ENCODE results near the gene ZFHX3.

The ZFHX3 gene

GRCh38 chr16:72956124-72957064, 91.5 kb downstream of the ZFHX3 start:
- in situ Hi-C loops (cut with MboI; ENCODE audit: low sequenced_read_pairs): no loop called here

- in situ Hi-C loops (cut with MboI; ENCODE audit: low sequenced_read_pairs): no loop called here
These were observed 95.1 kb downstream of the ZFHX3 start for GRCh38 chr16:72952811-72953271.

GRCh38 chr16:72952404-72952803, 95.5 kb downstream of the ZFHX3 start:
- in situ Hi-C loops (cut with MboI; ENCODE audit: low sequenced_read_pairs): no loop called here

- in situ Hi-C loops (cut with MboI; ENCODE audit: low sequenced_read_pairs): no loop called here
These were observed 96.0 kb downstream of the ZFHX3 start for GRCh38 chr16:72951916-72952315.

GRCh38 chr16:72950669-72951068, 97.3 kb downstream of the ZFHX3 start:
- in situ Hi-C loops (cut with MboI; ENCODE audit: low sequenced_read_pairs): no loop called here

- in situ Hi-C loops (cut with MboI; ENCODE audit: low sequenced_read_pairs): no loop called here
These were observed 99.6 kb downstream of the ZFHX3 start for GRCh38 chr16:72948238-72948829.

GRCh38 chr16:72947379-72948237, 100.3 kb downstream of the ZFHX3 start:
- in situ Hi-C loops (cut with MboI; ENCODE audit: low sequenced_read_pairs): no loop called here

GRCh38 chr16:72946474-72947194, 101.3 kb downstream of the ZFHX3 start:
- in situ Hi-C loops (cut with MboI; ENCODE audit: low sequenced_read_pairs): no loop called here

- in situ Hi-C loops (cut with MboI; ENCODE audit: low sequenced_read_pairs): no loop called here
These were observed 101.9 kb downstream of the ZFHX3 start for GRCh38 chr16:72946063-72946462.

- in situ Hi-C loops (cut with MboI; ENCODE audit: low sequenced_read_pairs): no loop called here
These were observed 102.3 kb downstream of the ZFHX3 start for GRCh38 chr16:72945611-72946010.

- in situ Hi-C loops (cut with MboI; ENCODE audit: low sequenced_read_pairs): no loop called here
These were observed 103.0 kb downstream of the ZFHX3 start for GRCh38 chr16:72944757-72945485.

GRCh38 chr16:72942021-72942420, 105.9 kb downstream of the ZFHX3 start:
- in situ Hi-C loops (cut with MboI; ENCODE audit: low sequenced_read_pairs): no loop called here

- in situ Hi-C loops (cut with MboI; ENCODE audit: low sequenced_read_pairs): no loop called here
These were observed 107.0 kb downstream of the ZFHX3 start for GRCh38 chr16:72940886-72941285.

- in situ Hi-C loops (cut with MboI; ENCODE audit: low sequenced_read_pairs): no loop called here
These were observed 108.7 kb downstream of the ZFHX3 start for GRCh38 chr16:72939247-72939646.

GRCh38 chr16:72938795-72939164, 109.1 kb downstream of the ZFHX3 start:
- in situ Hi-C loops (cut with MboI; ENCODE audit: low sequenced_read_pairs): no loop called here

GRCh38 chr16:72937916-72938794, 109.8 kb downstream of the ZFHX3 start:
- in situ Hi-C loops (cut with MboI; ENCODE audit: low sequenced_read_pairs): no loop called here

GRCh38 chr16:72937360-72937759, 110.6 kb downstream of the ZFHX3 start:
- in situ Hi-C loops (cut with MboI; ENCODE audit: low sequenced_read_pairs): no loop called here

GRCh38 chr16:72936408-72936807, 111.5 kb downstream of the ZFHX3 start:
- in situ Hi-C loops (cut with MboI; ENCODE audit: low sequenced_read_pairs): no loop called here

GRCh38 chr16:72935896-72936295, 112.0 kb downstream of the ZFHX3 start:
- in situ Hi-C loops (cut with MboI; ENCODE audit: low sequenced_read_pairs): no loop called here

Measured in HL-60/S4 treated with phorbol 12-myristate 13-acetate at 8.2 ng/mL for 4 days and 3 days (cell line).